Panc1 (cell line): ENCODE measurements around the gene GRIK4. TPM values are rescaled to one million over a fixed set of nuclear protein-coding genes. Genes with fewer than 3 reads are reported as not detected.

Source experiments
- ATAC-seq: fragments of 200-7000 bp; cut with Tn5 transposase; 2 replicates; pipeline ENCODE4 v1.9.1; 2020; ENCODE audit warnings: mild to moderate bottlenecking, moderate library complexity
- BruUV-seq: library from RNA; stranded (reverse); fragments of 400-500 nt; replicated peaks from 2 replicates; lab custom pipeline; 2021; lab: Mats Ljungman, UMichigan
- CTCF ChIA-PET: fragments of 300-600 bp; sonication (Branson Sonifier 250); formaldehyde crosslinking; loops from one replicate; lab custom pipeline; 2022; ENCODE audit warnings: antibody characterized with exemption; lab: Charles Lee
- POLR2A ChIA-PET: fragments of 300-600 bp; sonication (Branson Sonifier 250); formaldehyde crosslinking; loops from one replicate; lab custom pipeline; 2022; ENCODE audit warnings: antibody characterized with exemption; lab: Charles Lee
- DNase-seq: peaks from one replicate; pipeline ENCODE4 v3.0.0-alpha.2; 2010; ENCODE audit warnings: low read depth, low spot score
- H3K27ac ChIP-seq: 2 replicates; pipeline ENCODE4 v1.5.1; 2011; ENCODE audit warnings: mild to moderate bottlenecking, low read length, inconsistent platforms
- H3K27me3 ChIP-seq: fragments of 200-500 bp; sonication (Bioruptor generic); 2 replicates; pipeline ENCODE4 v1.6.0; 2014; ENCODE audit warnings: low read length, inconsistent platforms; ENCODE audit not compliant: control insufficient read depth, insufficient read depth
- H3K36me3 ChIP-seq: fragments of 200-500 bp; sonication (Bioruptor generic); 2 replicates; pipeline ENCODE4 v1.5.1; 2014; ENCODE audit warnings: inconsistent platforms, mild to moderate bottlenecking, low read length, moderate library complexity; ENCODE audit not compliant: control insufficient read depth, insufficient read depth
- H3K4me1 ChIP-seq: 2 replicates; pipeline ENCODE4 v1.5.1; 2011; ENCODE audit warnings: inconsistent platforms, mild to moderate bottlenecking, low read length, moderate library complexity; ENCODE audit not compliant: control insufficient read depth, insufficient read depth
- H3K4me3 ChIP-seq, 2 experiments: 2 replicates each; pipeline ENCODE4 v1.5.1; 2011 to 2012; ENCODE audit warnings: low read depth in 2 of 2, low read length in 2 of 2, mild to moderate bottlenecking in 2 of 2, inconsistent platforms in 1 of 2, moderate library complexity in 1 of 2
- H3K9me3 ChIP-seq: fragments of 200-500 bp; sonication (Bioruptor generic); 2 replicates; pipeline ENCODE4 v1.5.1; 2014; ENCODE audit warnings: low read depth, mild to moderate bottlenecking, inconsistent platforms, low read length, moderate library complexity; ENCODE audit not compliant: control insufficient read depth, insufficient read depth
- CTCF ChIP-seq: fragments of 450-650 bp; IDR thresholded peaks from 2 replicates; pipeline ENCODE4 v1.5.1; 2017; ENCODE audit warnings: mild to moderate bottlenecking
- POLR2AphosphoS5 ChIP-seq: IDR thresholded peaks from 2 replicates; pipeline ENCODE4 v1.6.1; 2012; ENCODE audit warnings: mild to moderate bottlenecking, low read depth, low read length, moderate library complexity
- REST ChIP-seq, 2 experiments: IDR thresholded peaks; 2 replicates each; pipeline ENCODE4 v1.6.1; 2011 to 2012; ENCODE audit warnings: low read depth in 2 of 2, control low read depth in 1 of 2, low read length in 1 of 2, mild to moderate bottlenecking in 1 of 2, moderate library complexity in 1 of 2; ENCODE audit not compliant: insufficient read depth in 1 of 2
- SIN3A ChIP-seq: IDR thresholded peaks from 2 replicates; pipeline ENCODE4 v1.6.1; 2012; ENCODE audit warnings: low read depth, mild to moderate bottlenecking, low read length, moderate library complexity, borderline replicate concordance; ENCODE audit not compliant: insufficient read depth
- TCF7L2 ChIP-seq: IDR thresholded peaks from 2 replicates; pipeline ENCODE4 v1.6.1; 2011; ENCODE audit warnings: mild to moderate bottlenecking, low read depth, low read length, inconsistent platforms
- in situ Hi-C: cut with HindIII; loops from 2 replicates; pipeline ENCODE4 v1.10.0; 2016; ENCODE audit warnings: low sequenced_read_pairs, low pct_unique_long_range_greater_than_20kb
- intact Hi-C: fragments of 100-400 bp; cut with micrococcal nuclease; formaldehyde crosslinking; loops from one replicate; pipeline ENCODE4 v1.10.0; 2022; ENCODE audit not compliant: unreplicated experiment
- total RNA-seq: library from RNA; stranded (reverse); gene quantifications from one replicate; pipeline ENCODE4 v1.2.1, GENCODE V29; 2021; ENCODE audit not compliant: unreplicated experiment

The GRIK4 gene
- total RNA-seq, 1 experiment from 2014 or later = 0.62 TPM

- in situ Hi-C loops = no loop called here
- Histone ChIP-seq H3K27ac (no peak overlapping the region), H3K36me3 (no peaks in the 10 kb centered on the region), H3K4me3 (no peak overlapping the region), H3K27me3 (peaks cover 16% of the 10 kb centered on the region; the same call in 1 of the 2 replicates), H3K4me1 (no peaks in the 10 kb centered on the region), H3K9me3 (no peaks in the 10 kb centered on the region)
- TF ChIP-seq SIN3A (no peak), POLR2AphosphoS5 (no peak), REST (IDR thresholded peaks at IDR 0.05; ENCODE audit: insufficient read depth in 1 of 2, low read depth in 2 of 2, low read length in 1 of 2) (no peak), TCF7L2 (no peak), CTCF (no peak)
- POLR2A ChIA-PET = no interaction called here
- CTCF ChIA-PET = interaction anchor here (0.6 kb wide), 1 partner anchor 215 kb away, joined by 3 read pairs; no protein-coding TSS in a partner anchor
- no peak for DNase-seq
- no TSS peak for BruUV-seq
- intact Hi-C loops = no loop called here
- peak; percentile 37; the same call in 1 of the 2 replicates for ATAC-seq
These were observed 406.2 kb downstream of the GRIK4 start for GRCh38 chr11:120917559-120918239.

GRCh38 chr11:120918257-120918656 lies 406.7 kb downstream of the GRIK4 start:
- no peaks in the 10 kb centered on the region for H3K4me1 ChIP-seq
- ATAC-seq = no peak
- TF ChIP-seq CTCF (no peak), TCF7L2 (no peak), SIN3A (no peak), REST (IDR thresholded peaks at IDR 0.05; ENCODE audit: insufficient read depth in 1 of 2, low read depth in 2 of 2, low read length in 1 of 2) (no peak), POLR2AphosphoS5 (no peak)
- H3K4me3 ChIP-seq = no peak overlapping the region
- H3K27me3 ChIP-seq = peaks cover 12% of the 10 kb centered on the region; the same call in 1 of the 2 replicates
- BruUV-seq = no TSS peak
- ChIA-PET POLR2A (no interaction called here), CTCF (interaction anchor here (0.6 kb wide), 1 partner anchor 214 kb away, joined by 3 read pairs; no protein-coding TSS in a partner anchor)
- intact Hi-C loops = no loop called here
- DNase-seq = no peak
- in situ Hi-C loops = no loop called here
- no peaks in the 10 kb centered on the region for H3K36me3 ChIP-seq
- H3K9me3 ChIP-seq = no peaks in the 10 kb centered on the region
- no peak overlapping the region for H3K27ac ChIP-seq
